ENCODE measurements around the gene AKAP12. TPM values are rescaled to one million over a fixed set of nuclear protein-coding genes. Genes with fewer than 3 reads are reported as not detected.

AKAP12 gene
- total RNA-seq, 1 donor from 2014 or later, result 46.6 TPM

DNA sequence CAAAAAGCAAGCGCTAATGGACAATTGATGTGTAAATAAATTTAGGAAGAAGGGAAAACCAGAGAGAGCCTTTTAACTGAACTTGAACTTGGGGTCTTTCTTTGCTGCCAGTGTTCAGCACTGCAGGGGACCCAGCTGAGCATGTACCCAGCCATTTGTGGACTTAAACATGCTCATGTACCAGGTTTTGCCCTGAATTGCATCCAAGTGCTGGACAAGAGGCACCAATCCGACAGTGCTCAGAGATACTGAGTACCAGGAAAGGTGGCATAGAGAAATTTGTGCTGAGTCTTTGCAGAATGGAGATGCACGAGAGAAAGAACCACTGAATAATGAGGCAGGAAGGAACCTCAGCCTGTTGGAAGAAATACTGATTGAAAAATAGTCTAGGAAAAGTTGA is 16.0 kb downstream of the AKAP12 start:
- H3K9me3 Mint-ChIP-seq, result no peaks in the 10 kb centered on the region
- peaks cover 23% of the 10 kb centered on the region for H3K4me1 Mint-ChIP-seq
- no peaks in the 10 kb centered on the region for H3K27me3 Mint-ChIP-seq (ENCODE audit: low read depth)
- H3K4me3 Mint-ChIP-seq, result no peak overlapping the region
- no peak for DNase-seq (ENCODE audit: low read depth, low spot score)
- H3K36me3 Mint-ChIP-seq (ENCODE audit: low read depth), result no peaks in the 10 kb centered on the region
- H3K27ac Mint-ChIP-seq (ENCODE audit: unreplicated experiment), result no peak overlapping the region
- TF ChIP-seq, protein P1, sequence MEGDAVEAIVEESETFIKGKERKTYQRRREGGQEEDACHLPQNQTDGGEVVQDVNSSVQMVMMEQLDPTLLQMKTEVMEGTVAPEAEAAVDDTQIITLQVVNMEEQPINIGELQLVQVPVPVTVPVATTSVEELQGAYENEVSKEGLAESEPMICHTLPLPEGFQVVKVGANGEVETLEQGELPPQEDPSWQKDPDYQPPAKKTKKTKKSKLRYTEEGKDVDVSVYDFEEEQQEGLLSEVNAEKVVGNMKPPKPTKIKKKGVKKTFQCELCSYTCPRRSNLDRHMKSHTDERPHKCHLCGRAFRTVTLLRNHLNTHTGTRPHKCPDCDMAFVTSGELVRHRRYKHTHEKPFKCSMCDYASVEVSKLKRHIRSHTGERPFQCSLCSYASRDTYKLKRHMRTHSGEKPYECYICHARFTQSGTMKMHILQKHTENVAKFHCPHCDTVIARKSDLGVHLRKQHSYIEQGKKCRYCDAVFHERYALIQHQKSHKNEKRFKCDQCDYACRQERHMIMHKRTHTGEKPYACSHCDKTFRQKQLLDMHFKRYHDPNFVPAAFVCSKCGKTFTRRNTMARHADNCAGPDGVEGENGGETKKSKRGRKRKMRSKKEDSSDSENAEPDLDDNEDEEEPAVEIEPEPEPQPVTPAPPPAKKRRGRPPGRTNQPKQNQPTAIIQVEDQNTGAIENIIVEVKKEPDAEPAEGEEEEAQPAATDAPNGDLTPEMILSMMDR (conservative IDR thresholded peaks at IDR 0.05), result no peak

DNA sequence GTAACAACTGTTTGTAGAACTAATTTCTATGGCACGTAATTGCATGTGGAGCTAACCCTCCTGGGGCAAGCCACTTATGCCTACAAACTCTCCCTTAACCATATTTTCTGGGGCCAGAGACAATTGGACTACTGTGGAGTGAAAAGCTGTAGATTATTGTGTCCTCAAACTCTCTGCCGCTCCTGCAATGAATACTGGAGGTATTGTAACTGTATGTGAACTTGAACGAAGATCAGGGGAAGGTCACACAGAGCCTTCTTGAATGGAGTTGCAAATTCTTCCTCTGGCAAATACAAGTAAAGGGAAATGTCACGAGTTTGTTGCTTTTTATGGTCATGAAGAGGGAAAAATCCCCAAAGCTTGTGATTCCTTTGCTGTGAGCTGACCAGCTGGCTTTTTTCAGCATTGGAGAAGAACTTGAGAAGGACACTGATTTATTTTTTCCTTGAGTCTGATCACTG is 18.2 kb downstream of the AKAP12 start:
- no peaks in the 10 kb centered on the region for H3K27me3 Mint-ChIP-seq (ENCODE audit: low read depth)
- DNase-seq (ENCODE audit: low read depth, low spot score), result peak; percentile 14
- no peak overlapping the region for H3K27ac Mint-ChIP-seq (ENCODE audit: unreplicated experiment)
- TF ChIP-seq, protein P1 (conservative IDR thresholded peaks at IDR 0.05), result no peak
- peaks cover 23% of the 10 kb centered on the region for H3K4me1 Mint-ChIP-seq
- no peaks in the 10 kb centered on the region for H3K36me3 Mint-ChIP-seq (ENCODE audit: low read depth)
- H3K4me3 Mint-ChIP-seq, result peak overlapping the region; percentile 10
- no peaks in the 10 kb centered on the region for H3K9me3 Mint-ChIP-seq

DNA sequence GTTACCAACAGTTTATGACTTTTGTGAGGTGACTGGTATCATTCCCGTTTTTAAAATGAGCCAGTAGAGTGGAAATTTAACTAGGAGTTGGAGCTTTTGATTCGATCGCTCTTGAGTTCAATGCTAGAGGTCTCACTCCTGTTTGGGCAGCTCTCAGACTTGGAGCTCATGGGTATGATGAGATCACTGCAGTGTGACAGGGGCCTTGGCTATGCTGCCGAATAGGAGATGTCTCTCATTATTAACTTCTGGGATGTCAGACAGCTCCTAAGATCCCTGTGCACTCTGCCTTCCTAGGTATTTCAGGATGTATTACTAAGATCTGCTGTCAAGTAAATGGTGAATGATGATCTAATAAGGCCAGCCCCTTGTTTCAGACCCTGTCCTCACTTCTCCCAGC is 20.4 kb downstream of the AKAP12 start:
- Mint-ChIP-seq H3K27me3 (ENCODE audit: low read depth) (no peaks in the 10 kb centered on the region), H3K4me3 (no peak overlapping the region), H3K4me1 (peaks cover 20% of the 10 kb centered on the region), H3K9me3 (no peaks in the 10 kb centered on the region), H3K36me3 (ENCODE audit: low read depth) (no peaks in the 10 kb centered on the region), H3K27ac (ENCODE audit: unreplicated experiment) (no peak overlapping the region)
- DNase-seq (ENCODE audit: low read depth, low spot score), result no peak
- TF ChIP-seq, protein P1 (conservative IDR thresholded peaks at IDR 0.05), result no peak

DNA sequence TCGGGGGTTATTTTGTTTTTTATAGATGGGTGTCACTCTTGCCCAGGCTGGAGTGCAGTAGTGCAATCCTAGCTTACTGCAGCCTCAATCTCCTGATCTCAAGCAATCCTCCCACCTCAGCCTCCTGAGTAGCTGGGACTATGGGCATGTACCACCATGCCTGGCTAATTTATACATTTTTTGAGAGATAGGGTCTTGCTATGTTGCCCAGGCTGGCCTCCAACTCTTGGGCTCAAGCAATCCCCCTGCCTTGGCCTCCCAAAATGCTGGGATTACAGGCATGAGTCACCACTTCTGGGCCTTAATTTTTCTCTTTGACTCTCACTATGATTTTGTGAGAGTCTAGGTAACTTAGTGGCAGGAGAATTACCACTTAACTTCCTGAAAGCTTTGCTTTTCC is 23.3 kb downstream of the AKAP12 start:
- Mint-ChIP-seq H3K4me3 (no peak overlapping the region), H3K27ac (ENCODE audit: unreplicated experiment) (no peak overlapping the region), H3K4me1 (peaks cover 8% of the 10 kb centered on the region), H3K36me3 (ENCODE audit: low read depth) (no peaks in the 10 kb centered on the region), H3K9me3 (no peaks in the 10 kb centered on the region), H3K27me3 (ENCODE audit: low read depth) (no peaks in the 10 kb centered on the region)
- TF ChIP-seq, protein P1 (conservative IDR thresholded peaks at IDR 0.05), result no peak
- no peak for DNase-seq (ENCODE audit: low read depth, low spot score)

DNA sequence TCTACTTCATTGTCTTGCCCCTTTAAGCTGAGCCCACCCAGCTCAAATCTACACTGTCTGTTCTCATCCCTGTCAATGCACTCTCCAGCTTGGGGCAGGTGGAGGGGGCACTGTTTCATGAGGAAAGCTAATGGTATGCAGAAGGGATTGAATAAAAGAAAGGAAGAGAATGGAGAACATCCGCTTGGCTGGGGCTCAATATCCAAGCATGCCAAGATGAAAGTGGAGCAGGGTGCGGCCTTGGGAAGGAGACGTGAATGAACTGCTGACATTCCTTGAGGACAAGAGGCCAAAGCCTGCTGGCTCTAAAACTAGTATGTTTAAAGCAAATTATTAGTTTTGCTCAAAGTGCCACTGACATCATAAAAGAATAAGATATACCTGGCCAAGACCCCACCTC is 24.2 kb downstream of the AKAP12 start:
- no peak for DNase-seq (ENCODE audit: low read depth, low spot score)
- TF ChIP-seq, protein P1 (conservative IDR thresholded peaks at IDR 0.05), result no peak
- Mint-ChIP-seq H3K27ac (ENCODE audit: unreplicated experiment) (no peak overlapping the region), H3K4me1 (peaks cover 4% of the 10 kb centered on the region), H3K4me3 (no peak overlapping the region), H3K9me3 (no peaks in the 10 kb centered on the region), H3K36me3 (ENCODE audit: low read depth) (no peaks in the 10 kb centered on the region), H3K27me3 (ENCODE audit: low read depth) (no peaks in the 10 kb centered on the region)

DNA sequence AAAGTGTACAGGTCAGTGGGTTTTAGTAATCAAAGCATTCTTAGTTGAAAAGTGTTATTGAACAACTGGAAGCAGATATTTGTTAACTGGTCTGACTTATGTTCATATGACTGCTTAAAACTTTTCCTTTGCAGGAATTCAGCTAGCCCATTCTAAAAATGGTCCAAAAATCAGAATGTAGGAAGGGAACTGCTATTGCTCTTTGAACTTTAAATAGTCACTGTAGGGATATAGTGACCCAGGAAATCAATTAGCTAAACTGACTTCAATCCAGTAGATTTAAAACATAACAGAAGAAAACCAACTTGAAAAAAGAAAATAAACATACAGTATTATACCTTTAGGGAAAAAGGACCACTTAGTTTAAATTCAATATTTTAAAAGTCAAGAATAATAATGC is 25.5 kb downstream of the AKAP12 start:
- no peak for DNase-seq (ENCODE audit: low read depth, low spot score)
- H3K36me3 Mint-ChIP-seq (ENCODE audit: low read depth), result no peaks in the 10 kb centered on the region
- H3K9me3 Mint-ChIP-seq, result no peaks in the 10 kb centered on the region
- H3K4me3 Mint-ChIP-seq, result no peak overlapping the region
- H3K27ac Mint-ChIP-seq (ENCODE audit: unreplicated experiment), result peak overlapping the region; percentile 58
- TF ChIP-seq, protein P1 (conservative IDR thresholded peaks at IDR 0.05), result no peak
- H3K4me1 Mint-ChIP-seq, result peaks cover 4% of the 10 kb centered on the region
- H3K27me3 Mint-ChIP-seq (ENCODE audit: low read depth), result no peaks in the 10 kb centered on the region

All from neural crest cell (in vitro differentiated cells).